Fibroblast of lung (primary cell): Measurements from ENCODE around the gene TEX29. TPM values are rescaled to one million over a fixed set of nuclear protein-coding genes. Genes with fewer than 3 reads are reported as not detected.

Experiments
- DNase-seq, 2 donors: peaks; one replicate each; pipeline versions ENCODE4 v3.0.0 to v3.0.0-alpha.2; 2010; ENCODE audit warnings: low read depth in 2 of 2
- H2AFZ ChIP-seq: 2 replicates; pipeline ENCODE4 v1.5.1; 2012; ENCODE audit warnings: low read length, control low read depth, inconsistent platforms
- H3K27ac ChIP-seq: 2 replicates; pipeline ENCODE4 v1.5.1; 2011; ENCODE audit warnings: low read length, control low read depth; ENCODE audit not compliant: insufficient read depth
- H3K27me3 ChIP-seq: 2 replicates; pipeline ENCODE4 v1.5.1; 2011; ENCODE audit warnings: mild to moderate bottlenecking, low read length; ENCODE audit not compliant: control insufficient read depth, insufficient read depth
- H3K36me3 ChIP-seq: 2 replicates; pipeline ENCODE4 v1.5.1; 2011; ENCODE audit warnings: low read length; ENCODE audit not compliant: control insufficient read depth, insufficient read depth
- H3K4me1 ChIP-seq: 2 replicates; pipeline ENCODE4 v1.5.1; 2011; ENCODE audit warnings: low read length; ENCODE audit not compliant: control insufficient read depth, insufficient read depth; ENCODE audit errors: extremely low read depth
- H3K4me2 ChIP-seq: 2 replicates; pipeline ENCODE4 v1.5.1; 2011; ENCODE audit warnings: low read length, control low read depth; ENCODE audit not compliant: insufficient read depth; ENCODE audit errors: extremely low read depth
- H3K4me3 ChIP-seq, 4 experiments: fragments of 200-600 bp in 1 of 4; sonication (generic) in 1 of 4; replicated peaks in 1 of 4; 2 replicates each; pipeline ENCODE4 v1.5.1; 2011 to 2016; ENCODE audit warnings: low read length in 4 of 4, low read depth in 3 of 4, mild to moderate bottlenecking in 3 of 4, control low read depth in 2 of 4, inconsistent platforms in 1 of 4, mixed read lengths in 1 of 4; ENCODE audit not compliant: insufficient read depth in 1 of 4; ENCODE audit errors: control extremely low read depth in 1 of 4
- H3K79me2 ChIP-seq: 2 replicates; pipeline ENCODE4 v1.5.1; 2012; ENCODE audit warnings: mild to moderate bottlenecking, low read length, inconsistent platforms; ENCODE audit not compliant: control insufficient read depth, insufficient read depth
- H3K9ac ChIP-seq: 2 replicates; pipeline ENCODE4 v1.5.1; 2011; ENCODE audit warnings: mild to moderate bottlenecking, low read length, control low read depth; ENCODE audit not compliant: insufficient read depth
- H3K9me3 ChIP-seq: 2 replicates; pipeline ENCODE4 v1.5.1; 2012; ENCODE audit warnings: low read depth, low read length; ENCODE audit not compliant: control insufficient read depth, insufficient read depth
- H4K20me1 ChIP-seq: 2 replicates; pipeline ENCODE4 v1.5.1; 2011; ENCODE audit warnings: low read length; ENCODE audit not compliant: control insufficient read depth, insufficient read depth; ENCODE audit errors: extremely low read depth
- CTCF ChIP-seq, 2 donors: IDR thresholded peaks in 1 of 2; conservative IDR thresholded peaks in 1 of 2; 1 replicate in 1 of 2; 2 replicates in 1 of 2; pipeline ENCODE4 v1.5.1; 2011 to 2012; ENCODE audit warnings: low read length in 2 of 2, control low read depth in 1 of 2, inconsistent platforms in 1 of 2, low read depth in 1 of 2, mild to moderate bottlenecking in 1 of 2
- EZH2 ChIP-seq: IDR thresholded peaks from 2 replicates; pipeline ENCODE4 v1.5.1; 2012; ENCODE audit warnings: low read length, control low read depth, mild to moderate bottlenecking; ENCODE audit errors: missing control alignments
- polyA plus RNA-seq, 2 donors: library from polyadenylated mRNA; depleted of rRNA in 1 of 2; stranded (reverse) in 1 of 2; unstranded in 1 of 2; fragments of >200 nt; gene quantifications; 2 replicates each; pipeline ENCODE4 v1.2.1, GENCODE V29; 2011 to 2012; ENCODE audit warnings: missing spikeins in 1 of 2
- total RNA-seq: library from RNA; depleted of rRNA; stranded (reverse); fragments of >200 nt; gene quantifications from 2 replicates; pipeline ENCODE4 v1.2.1, GENCODE V29; 2014

TEX29 gene
- total and polyA plus RNA-seq, 2 donors (not counting 1 experiment from before 2014, with no cell fraction given): 0.66 to 1.7 TPM

DNA sequence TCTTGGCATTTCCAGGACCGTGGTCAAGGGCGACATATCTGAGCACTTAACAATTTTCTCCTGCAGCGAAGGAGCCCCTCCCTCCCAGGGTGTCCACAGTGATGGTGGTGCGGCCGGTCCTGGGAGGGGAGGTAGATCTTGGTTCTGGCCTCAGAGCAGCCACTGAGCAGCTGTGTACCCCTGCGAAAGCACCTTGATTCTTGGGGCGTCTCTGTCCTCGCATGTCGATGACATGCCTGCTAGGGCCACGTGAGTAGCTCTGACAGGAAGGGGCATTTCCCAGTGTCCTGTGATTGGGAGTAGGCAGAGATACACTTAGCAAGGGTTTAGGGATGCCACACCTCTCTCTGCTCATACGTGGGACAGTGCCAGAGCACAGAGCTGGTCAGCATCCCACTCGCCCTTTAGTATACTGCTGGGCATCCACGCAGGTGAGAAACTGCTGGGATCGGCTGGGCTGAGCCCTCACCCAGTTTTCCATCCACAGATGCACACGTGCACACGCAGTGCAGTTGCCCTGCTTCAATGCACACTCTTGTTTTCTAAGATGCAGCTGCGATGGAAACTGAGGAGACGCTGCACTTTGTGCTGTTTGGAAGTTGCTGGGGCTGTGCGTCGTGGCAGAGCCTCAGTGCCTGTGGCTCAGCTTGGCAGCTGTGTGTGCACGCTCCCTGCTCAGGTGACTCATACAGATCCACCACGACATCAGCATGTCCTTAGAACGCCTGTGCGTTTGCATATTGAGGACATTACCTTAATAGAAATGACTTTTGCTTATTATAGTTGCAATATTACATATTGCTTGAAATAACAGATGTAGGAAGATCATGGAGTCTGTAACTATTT is 66.8 kb downstream of the TEX29 start:
- Histone ChIP-seq H3K9me3 (no peaks in the 10 kb centered on the region), H3K4me1 (no peaks in the 10 kb centered on the region), H3K4me3 (no peak overlapping the region), H4K20me1 (no peaks in the 10 kb centered on the region), H3K27me3 (no peaks in the 10 kb centered on the region), H3K27ac (no peak overlapping the region), H3K4me2 (no peak overlapping the region), H3K9ac (no peak overlapping the region), H3K36me3 (no peaks in the 10 kb centered on the region), H3K79me2 (no peaks in the 10 kb centered on the region), H2AFZ (no peak overlapping the region)
- TF ChIP-seq CTCF (conservative IDR thresholded peaks at IDR 0.05 in 1 of 2, IDR thresholded peaks at IDR 0.05 in 1 of 2; ENCODE audit: low read depth in 1 of 2, low read length in 2 of 2) (no peak), EZH2 (no peak)
- no peak for DNase-seq

DNA sequence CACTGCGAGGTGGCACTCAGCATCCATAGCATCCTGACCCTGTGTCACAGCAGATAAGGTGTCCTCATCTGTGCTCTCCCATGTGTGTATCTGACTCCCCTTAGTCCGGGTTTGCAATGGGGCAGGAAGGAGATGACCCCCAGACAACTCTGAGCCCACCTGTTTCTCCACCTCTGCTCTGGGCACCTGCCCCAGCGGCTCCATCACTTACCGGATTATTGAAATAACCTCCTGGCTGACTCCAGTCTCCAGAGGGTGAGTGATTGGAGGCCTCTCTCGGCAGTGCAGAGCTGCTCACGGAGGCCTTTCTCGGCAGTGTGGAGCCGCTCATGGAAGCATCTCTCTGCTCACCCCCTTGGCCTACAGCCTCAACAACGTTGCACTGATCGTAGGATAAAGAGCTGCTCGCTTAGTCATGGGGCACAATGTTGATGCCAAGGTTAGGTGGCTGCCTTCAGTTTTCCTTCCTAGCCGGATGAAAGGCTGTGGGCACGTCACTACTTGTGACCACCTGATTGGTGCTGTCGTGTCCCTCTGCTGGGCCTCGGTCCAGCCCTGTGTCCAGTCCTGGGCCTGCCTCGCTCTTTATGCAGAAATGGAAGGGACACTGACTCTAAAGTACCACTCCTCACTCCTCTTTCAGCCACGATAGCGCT is 67.6 kb downstream of the TEX29 start:
- H3K27me3 ChIP-seq: no peaks in the 10 kb centered on the region
- H3K4me1 ChIP-seq: no peaks in the 10 kb centered on the region
- no peaks in the 10 kb centered on the region for H4K20me1 ChIP-seq
- TF ChIP-seq EZH2: no peak
- no peak for TF ChIP-seq CTCF (conservative IDR thresholded peaks at IDR 0.05 in 1 of 2, IDR thresholded peaks at IDR 0.05 in 1 of 2; ENCODE audit: low read depth in 1 of 2, low read length in 2 of 2)
- H2AFZ ChIP-seq: no peak overlapping the region
- no peaks in the 10 kb centered on the region for H3K36me3 ChIP-seq
- H3K27ac ChIP-seq: no peak overlapping the region
- no peak overlapping the region for H3K4me2 ChIP-seq
- no peaks in the 10 kb centered on the region for H3K79me2 ChIP-seq
- no peak for DNase-seq
- H3K4me3 ChIP-seq: no peak overlapping the region
- no peaks in the 10 kb centered on the region for H3K9me3 ChIP-seq
- no peak overlapping the region for H3K9ac ChIP-seq

- TF ChIP-seq EZH2 (no peak), CTCF (conservative IDR thresholded peaks at IDR 0.05 in 1 of 2, IDR thresholded peaks at IDR 0.05 in 1 of 2; ENCODE audit: low read depth in 1 of 2, low read length in 2 of 2) (no peak)
- Histone ChIP-seq H3K4me3 (no peak overlapping the region), H3K27ac (no peak overlapping the region), H3K4me1 (no peaks in the 10 kb centered on the region), H3K27me3 (no peaks in the 10 kb centered on the region), H3K79me2 (no peaks in the 10 kb centered on the region), H2AFZ (no peak overlapping the region), H4K20me1 (no peaks in the 10 kb centered on the region), H3K4me2 (no peak overlapping the region), H3K9me3 (no peaks in the 10 kb centered on the region), H3K9ac (no peak overlapping the region), H3K36me3 (no peaks in the 10 kb centered on the region)
- no peak for DNase-seq
Observed at GRCh38 chr13:111388851-111389500, 68.5 kb downstream of the TEX29 start.
